Activated naive CD8-positive, alpha-beta T cell (primary cell): ENCODE data around the gene CAPG.

ENCODE experiments used
- H3K27ac Mint-ChIP-seq: one replicate; pipeline ENCODE4 v1.8.0; 2021; ENCODE audit warnings: mixed read lengths
- H3K27me3 Mint-ChIP-seq: one replicate; pipeline ENCODE4 v1.8.0; 2021; ENCODE audit warnings: mixed read lengths
- H3K36me3 Mint-ChIP-seq: one replicate; pipeline ENCODE4 v1.8.0; 2021; ENCODE audit warnings: mixed read lengths
- H3K4me1 Mint-ChIP-seq: one replicate; pipeline ENCODE4 v1.8.0; 2021; ENCODE audit warnings: low read depth, mixed read lengths
- H3K4me3 Mint-ChIP-seq: one replicate; pipeline ENCODE4 v1.8.0; 2021; ENCODE audit warnings: mild to moderate bottlenecking, mixed read lengths
- H3K9me3 Mint-ChIP-seq: one replicate; pipeline ENCODE4 v1.8.0; 2021; ENCODE audit warnings: low read depth, mixed read lengths

Gene CAPG

GRCh38 chr2:85433511-85434089 is 23.4 kb upstream of the CAPG start:
- Mint-ChIP-seq H3K4me1 (peaks cover 14% of the 10 kb centered on the region), H3K27me3 (no peaks in the 10 kb centered on the region), H3K36me3 (no peaks in the 10 kb centered on the region), H3K9me3 (no peaks in the 10 kb centered on the region), H3K27ac (no peak overlapping the region), H3K4me3 (no peak overlapping the region)

- H3K27ac Mint-ChIP-seq: no peak overlapping the region
- no peak overlapping the region for H3K4me3 Mint-ChIP-seq
- H3K36me3 Mint-ChIP-seq: no peaks in the 10 kb centered on the region
- H3K9me3 Mint-ChIP-seq: no peaks in the 10 kb centered on the region
- H3K4me1 Mint-ChIP-seq: peaks cover 2% of the 10 kb centered on the region
- no peaks in the 10 kb centered on the region for H3K27me3 Mint-ChIP-seq
Observed at GRCh38 chr2:85431570-85432205, 21.5 kb upstream of the CAPG start.

GRCh38 chr2:85430752-85431569 is 20.8 kb upstream of the CAPG start:
- no peak overlapping the region for H3K27ac Mint-ChIP-seq

GRCh38 chr2:85429924-85430289 is 19.7 kb upstream of the CAPG start:
- Mint-ChIP-seq H3K36me3 (no peaks in the 10 kb centered on the region), H3K4me1 (no peaks in the 10 kb centered on the region), H3K27me3 (no peaks in the 10 kb centered on the region), H3K9me3 (no peaks in the 10 kb centered on the region), H3K27ac (no peak overlapping the region), H3K4me3 (no peak overlapping the region)

More at GRCh38 chr2:85430752-85431569, 20.8 kb upstream of the CAPG start:
- H3K4me3 Mint-ChIP-seq: no peak overlapping the region
- H3K4me1 Mint-ChIP-seq: no peaks in the 10 kb centered on the region
- no peaks in the 10 kb centered on the region for H3K36me3 Mint-ChIP-seq
- no peaks in the 10 kb centered on the region for H3K27me3 Mint-ChIP-seq
- H3K9me3 Mint-ChIP-seq: no peaks in the 10 kb centered on the region

- Mint-ChIP-seq H3K4me1 (no peaks in the 10 kb centered on the region), H3K4me3 (no peak overlapping the region), H3K9me3 (no peaks in the 10 kb centered on the region), H3K27me3 (no peaks in the 10 kb centered on the region), H3K36me3 (no peaks in the 10 kb centered on the region), H3K27ac (no peak overlapping the region)
Observed at GRCh38 chr2:85429213-85429923, 19.2 kb upstream of the CAPG start.

- no peaks in the 10 kb centered on the region for H3K27me3 Mint-ChIP-seq
- H3K27ac Mint-ChIP-seq: no peak overlapping the region
- H3K4me1 Mint-ChIP-seq: no peaks in the 10 kb centered on the region
- no peaks in the 10 kb centered on the region for H3K36me3 Mint-ChIP-seq
- no peaks in the 10 kb centered on the region for H3K9me3 Mint-ChIP-seq
- no peak overlapping the region for H3K4me3 Mint-ChIP-seq
Observed at GRCh38 chr2:85428343-85428881, 18.2 kb upstream of the CAPG start.

- Mint-ChIP-seq H3K27ac (no peak overlapping the region), H3K4me1 (no peaks in the 10 kb centered on the region), H3K36me3 (no peaks in the 10 kb centered on the region), H3K27me3 (no peaks in the 10 kb centered on the region), H3K4me3 (no peak overlapping the region), H3K9me3 (no peaks in the 10 kb centered on the region)
Observed at GRCh38 chr2:85427300-85427835, 17.2 kb upstream of the CAPG start.

GRCh38 chr2:85425588-85425987 is 15.4 kb upstream of the CAPG start:
- H3K36me3 Mint-ChIP-seq: no peaks in the 10 kb centered on the region
- no peak overlapping the region for H3K27ac Mint-ChIP-seq
- peaks cover 4% of the 10 kb centered on the region for H3K4me1 Mint-ChIP-seq
- no peaks in the 10 kb centered on the region for H3K27me3 Mint-ChIP-seq
- no peaks in the 10 kb centered on the region for H3K9me3 Mint-ChIP-seq
- no peak overlapping the region for H3K4me3 Mint-ChIP-seq

GRCh38 chr2:85423525-85423924 is 13.4 kb upstream of the CAPG start:
- no peak overlapping the region for H3K27ac Mint-ChIP-seq
- no peaks in the 10 kb centered on the region for H3K9me3 Mint-ChIP-seq
- H3K4me3 Mint-ChIP-seq: no peak overlapping the region
- peaks cover 14% of the 10 kb centered on the region for H3K4me1 Mint-ChIP-seq
- no peaks in the 10 kb centered on the region for H3K27me3 Mint-ChIP-seq
- no peaks in the 10 kb centered on the region for H3K36me3 Mint-ChIP-seq

GRCh38 chr2:85422072-85422457 is 11.9 kb upstream of the CAPG start:
- H3K27me3 Mint-ChIP-seq: no peaks in the 10 kb centered on the region
- H3K4me3 Mint-ChIP-seq: no peak overlapping the region
- H3K4me1 Mint-ChIP-seq: peaks cover 14% of the 10 kb centered on the region
- H3K27ac Mint-ChIP-seq: no peak overlapping the region
- no peaks in the 10 kb centered on the region for H3K9me3 Mint-ChIP-seq
- no peaks in the 10 kb centered on the region for H3K36me3 Mint-ChIP-seq

GRCh38 chr2:85421260-85422071 is 11.3 kb upstream of the CAPG start:
- no peaks in the 10 kb centered on the region for H3K27me3 Mint-ChIP-seq
- no peak overlapping the region for H3K27ac Mint-ChIP-seq
- no peaks in the 10 kb centered on the region for H3K9me3 Mint-ChIP-seq
- H3K4me3 Mint-ChIP-seq: no peak overlapping the region
- H3K36me3 Mint-ChIP-seq: no peaks in the 10 kb centered on the region
- peaks cover 14% of the 10 kb centered on the region for H3K4me1 Mint-ChIP-seq

- Mint-ChIP-seq H3K4me3 (peak overlapping the region; percentile 76), H3K27me3 (no peaks in the 10 kb centered on the region), H3K9me3 (no peaks in the 10 kb centered on the region), H3K4me1 (peaks cover 14% of the 10 kb centered on the region), H3K27ac (peak overlapping the region; percentile 74), H3K36me3 (no peaks in the 10 kb centered on the region)
Observed at GRCh38 chr2:85420536-85421259, 10.5 kb upstream of the CAPG start.

GRCh38 chr2:85419009-85419675 is 9.0 kb upstream of the CAPG start:
- Mint-ChIP-seq H3K4me3 (peak overlapping the region; percentile 90), H3K36me3 (no peaks in the 10 kb centered on the region), H3K27me3 (no peaks in the 10 kb centered on the region), H3K9me3 (no peaks in the 10 kb centered on the region), H3K27ac (peak overlapping the region; percentile 90), H3K4me1 (peaks cover 19% of the 10 kb centered on the region)
